Measurements from ENCODE around the gene TPST1. TPM values are rescaled to one million over a fixed set of nuclear protein-coding genes. Genes with fewer than 3 reads are reported as not detected.
"Not testable (repeated sequence)": the region's sequence is repeated elsewhere in the genome, so short reads cannot be mapped to it uniquely, and the experiment has no call there.

Gene TPST1
- total RNA-seq, 4 donors from 2014 or later = 5.4 to 58.6 (median 12.5) TPM

DNA sequence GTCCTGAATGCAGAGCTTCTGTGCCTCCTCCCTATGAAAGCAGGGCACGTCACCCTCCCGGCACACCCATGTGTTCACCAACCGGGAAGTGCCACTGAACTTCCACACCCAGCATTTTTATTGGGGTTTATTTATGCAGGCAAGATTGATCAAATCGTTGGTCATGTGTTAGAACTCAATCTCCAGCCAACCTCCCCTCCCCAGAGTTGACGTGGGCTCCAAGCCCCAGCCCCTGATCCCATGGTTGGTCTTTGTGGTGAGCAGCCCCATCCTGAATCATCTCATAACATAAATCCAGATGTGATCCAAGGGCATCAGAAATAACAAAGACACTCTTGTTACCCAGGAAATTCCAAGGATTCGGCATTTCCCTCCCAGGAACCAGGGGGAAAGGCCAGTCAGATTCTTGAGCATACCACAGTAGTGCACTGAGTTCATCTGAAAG, 151.2 kb downstream of the TPST1 start:
- peak in 1 of 3 donors; percentile 58 for DNase-seq
- H3K27me3 ChIP-seq = no peaks in the 10 kb centered on the region
- H3K27ac ChIP-seq = no peak overlapping the region
- no peaks in the 10 kb centered on the region for H3K9me3 ChIP-seq
- H3K4me1 ChIP-seq = peaks cover 0 to 5% (median 0%) of the 10 kb centered on the region in 4 donors
- H3K36me3 ChIP-seq = no peaks in the 10 kb centered on the region
- TF ChIP-seq POLR2A (IDR thresholded peaks at IDR 0.05) (no peak), CTCF (IDR thresholded peaks at IDR 0.05) (no peak)
- no peak overlapping the region for H3K4me3 ChIP-seq

DNA sequence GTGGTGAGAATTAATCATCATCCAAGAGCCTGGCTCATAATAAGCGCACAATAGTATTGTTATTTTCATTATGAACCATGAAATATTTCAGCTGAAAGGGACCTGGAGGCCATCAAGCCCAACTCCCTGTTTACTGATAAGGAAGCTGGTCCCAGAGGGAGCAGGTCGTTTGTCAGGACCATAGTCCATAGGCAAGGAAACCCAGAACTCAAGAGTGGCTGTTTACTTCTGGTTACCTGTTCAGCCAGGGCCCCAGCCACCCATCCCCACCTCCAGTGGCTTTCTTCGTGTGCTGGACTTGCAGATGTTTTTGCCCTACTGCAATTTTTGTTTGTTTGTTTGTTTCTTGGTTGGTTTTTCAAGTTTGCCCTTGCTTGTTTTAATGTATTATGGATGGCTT, 152.0 kb downstream of the TPST1 start:
- no peak overlapping the region for H3K27ac ChIP-seq
- TF ChIP-seq CTCF (IDR thresholded peaks at IDR 0.05) (no peak), POLR2A (IDR thresholded peaks at IDR 0.05) (no peak)
- no peak for DNase-seq

DNA sequence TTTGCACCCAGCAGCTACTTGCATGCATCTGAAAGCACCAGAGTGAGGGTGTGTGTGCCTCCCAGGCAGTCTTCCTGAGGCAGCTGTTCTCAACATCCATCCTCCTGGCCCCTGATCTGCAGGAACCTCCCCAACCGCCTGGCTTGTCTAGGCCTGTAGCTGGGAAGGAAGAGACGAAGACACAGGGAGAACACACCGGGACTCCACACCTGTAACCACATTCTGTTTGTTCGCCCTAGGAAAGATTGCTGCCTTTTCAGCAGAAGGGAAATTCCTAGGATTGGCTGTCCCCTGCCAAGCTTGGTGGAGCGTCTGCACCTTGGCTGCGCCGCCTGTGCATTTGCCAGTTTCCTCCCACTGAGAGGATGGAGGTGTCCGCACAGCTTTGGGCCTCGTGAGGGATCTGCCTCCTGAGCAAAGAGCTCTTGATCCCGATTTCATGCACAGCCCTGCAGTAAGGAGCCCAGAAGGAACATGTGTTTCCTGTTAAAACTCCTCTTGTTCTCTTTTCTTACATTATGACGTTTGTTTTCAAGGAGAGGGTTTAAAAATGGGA, 154.6 kb downstream of the TPST1 start:
- peaks cover 0 to 5% (median 0%) of the 10 kb centered on the region in 4 donors for H3K4me1 ChIP-seq
- no peak overlapping the region for H3K27ac ChIP-seq
- H3K4me3 ChIP-seq = no peak overlapping the region
- H3K9me3 ChIP-seq = no peaks in the 10 kb centered on the region
- no peak for DNase-seq
- no peaks in the 10 kb centered on the region for H3K36me3 ChIP-seq
- no peak for TF ChIP-seq CTCF (IDR thresholded peaks at IDR 0.05)
- no peak for TF ChIP-seq POLR2A (IDR thresholded peaks at IDR 0.05)
- H3K27me3 ChIP-seq = no peaks in the 10 kb centered on the region

More for the DNA sequence above, 152.0 kb downstream of the TPST1 start:
- Histone ChIP-seq H3K27me3 (no peaks in the 10 kb centered on the region), H3K9me3 (no peaks in the 10 kb centered on the region), H3K36me3 (no peaks in the 10 kb centered on the region), H3K4me3 (no peak overlapping the region), H3K4me1 (peaks cover 0 to 5% (median 0%) of the 10 kb centered on the region in 4 donors)

GRCh38 chr7:66362136-66362535, 157.0 kb downstream of the TPST1 start:
- H3K36me3 ChIP-seq = no peaks in the 10 kb centered on the region
- TF ChIP-seq CTCF (IDR thresholded peaks at IDR 0.05) (no peak), POLR2A (IDR thresholded peaks at IDR 0.05) (no peak)

DNA sequence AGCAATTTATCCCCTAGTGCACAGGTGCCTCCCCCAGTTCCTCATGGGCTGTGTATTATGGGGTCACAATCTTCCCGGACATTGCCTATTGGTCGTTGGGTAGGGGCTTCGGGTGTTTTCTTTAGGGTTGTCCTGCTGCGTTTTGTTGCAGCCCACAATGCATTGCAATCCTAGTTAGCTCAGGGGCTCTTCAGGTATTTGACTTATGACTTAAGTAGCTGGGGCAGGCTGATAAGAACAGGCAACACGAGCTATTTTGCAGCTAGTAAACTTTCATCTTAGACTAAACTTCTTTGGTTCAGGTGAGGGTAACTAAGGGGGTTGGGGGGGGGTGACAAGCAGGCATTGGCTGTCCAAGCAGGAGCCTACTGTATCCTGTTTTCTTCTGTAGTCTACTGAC, 158.5 kb downstream of the TPST1 start:
- Histone ChIP-seq H3K27me3 (no peaks in the 10 kb centered on the region), H3K36me3 (no peaks in the 10 kb centered on the region), H3K9me3 (no peaks in the 10 kb centered on the region), H3K4me1 (no peaks in the 10 kb centered on the region), H3K4me3 (no peak overlapping the region), H3K27ac (no peak overlapping the region)
- TF ChIP-seq CTCF (IDR thresholded peaks at IDR 0.05) (no peak), POLR2A (IDR thresholded peaks at IDR 0.05) (no peak)
- no peak for DNase-seq

More at GRCh38 chr7:66362136-66362535, 157.0 kb downstream of the TPST1 start:
- Histone ChIP-seq H3K4me3 (no peak overlapping the region), H3K27me3 (no peaks in the 10 kb centered on the region), H3K27ac (no peak overlapping the region), H3K9me3 (no peaks in the 10 kb centered on the region), H3K4me1 (no peaks in the 10 kb centered on the region)
- no peak for DNase-seq

GRCh38 chr7:66365031-66365430, 159.9 kb downstream of the TPST1 start:
- H3K4me3 ChIP-seq, H3K9me3 ChIP-seq, H3K27me3 ChIP-seq, H3K36me3 ChIP-seq, H3K27ac ChIP-seq, H3K4me1 ChIP-seq, DNase-seq: not testable (repeated sequence)

All from Peyer's patch (tissue), 4 donors.